Measurements from ENCODE around the gene UIMC1.

The UIMC1 gene

DNA sequence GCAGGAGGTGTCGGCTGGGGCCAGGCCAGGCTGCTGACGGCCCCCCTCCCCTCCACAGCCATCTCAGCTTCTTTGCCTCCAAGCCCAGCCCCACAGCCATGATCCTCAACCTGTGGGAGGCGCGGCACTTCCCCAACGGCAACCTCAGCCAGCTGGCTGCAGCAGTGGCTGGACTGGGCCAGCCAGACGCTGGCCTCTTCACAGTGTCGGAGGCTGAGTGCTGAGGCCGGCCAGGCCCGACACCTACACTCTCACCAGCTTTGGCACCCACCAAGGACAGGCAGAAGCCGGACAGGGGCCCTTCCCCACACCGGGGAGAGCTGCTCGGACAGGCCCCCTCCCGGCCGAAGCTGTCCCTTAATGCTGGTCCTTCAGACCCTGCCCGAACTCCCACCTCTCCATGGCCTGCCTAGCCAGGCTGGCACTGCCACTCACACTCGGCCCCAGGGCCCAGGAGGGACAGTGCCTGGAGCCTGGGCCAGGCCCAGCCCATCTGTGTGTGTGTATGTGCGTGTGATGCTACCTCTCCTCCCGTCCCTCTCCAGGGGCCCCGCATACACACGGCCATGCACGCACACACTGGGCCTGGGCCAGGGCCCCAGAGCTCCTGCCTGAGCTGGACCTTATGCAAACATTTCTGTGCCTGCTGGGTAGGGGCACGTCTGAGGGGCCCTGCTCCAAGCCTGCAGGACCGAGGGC lies 126.8 kb downstream of the UIMC1 start (continued):
- TF ChIP-seq, protein P1, sequence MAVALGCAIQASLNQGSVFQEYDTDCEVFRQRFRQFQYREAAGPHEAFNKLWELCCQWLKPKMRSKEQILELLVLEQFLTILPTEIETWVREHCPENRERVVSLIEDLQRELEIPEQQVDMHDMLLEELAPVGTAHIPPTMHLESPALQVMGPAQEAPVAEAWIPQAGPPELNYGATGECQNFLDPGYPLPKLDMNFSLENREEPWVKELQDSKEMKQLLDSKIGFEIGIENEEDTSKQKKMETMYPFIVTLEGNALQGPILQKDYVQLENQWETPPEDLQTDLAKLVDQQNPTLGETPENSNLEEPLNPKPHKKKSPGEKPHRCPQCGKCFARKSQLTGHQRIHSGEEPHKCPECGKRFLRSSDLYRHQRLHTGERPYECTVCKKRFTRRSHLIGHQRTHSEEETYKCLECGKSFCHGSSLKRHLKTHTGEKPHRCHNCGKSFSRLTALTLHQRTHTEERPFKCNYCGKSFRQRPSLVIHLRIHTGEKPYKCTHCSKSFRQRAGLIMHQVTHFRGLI (tag by site-specific recombination; IDR thresholded peaks at IDR 0.05), result no peak

DNA sequence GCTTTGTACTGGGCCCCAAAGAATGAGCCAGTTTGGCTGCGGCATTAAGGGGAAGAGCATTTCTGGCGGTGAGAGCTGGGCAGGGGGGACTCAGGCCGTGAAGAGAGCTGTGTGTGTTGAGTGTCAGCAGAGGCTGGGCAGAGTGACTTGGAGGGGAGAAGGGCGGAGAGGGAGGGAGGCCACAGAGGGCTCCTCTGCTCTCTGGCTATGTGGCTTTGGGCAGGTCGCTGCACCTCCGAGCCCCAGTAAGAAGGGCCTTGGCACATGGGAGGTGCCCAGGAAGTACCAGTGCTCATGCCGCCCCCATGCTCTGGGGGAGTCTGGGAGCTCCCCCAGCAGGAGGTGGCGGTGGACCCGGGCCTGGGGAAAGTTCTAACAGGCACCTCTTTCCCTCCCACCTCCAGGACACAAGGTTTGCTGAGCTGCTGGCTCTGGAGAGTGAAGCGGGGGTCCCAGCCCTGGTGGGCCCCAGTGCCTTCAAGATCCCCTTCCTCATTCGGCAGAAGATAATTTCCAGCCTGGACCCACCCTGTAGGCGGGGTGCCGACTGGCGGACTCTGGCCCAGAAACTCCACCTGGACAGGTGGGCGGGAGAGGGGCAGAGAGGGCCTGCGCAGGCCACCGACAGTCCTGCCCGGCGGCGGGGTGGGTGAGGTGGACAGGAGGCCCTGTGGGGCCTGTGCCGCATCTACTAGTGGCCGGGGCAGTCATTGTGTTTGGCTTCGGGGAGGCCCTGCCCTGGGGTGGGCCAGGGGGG lies 127.5 kb downstream of the UIMC1 start:
- POLR2A ChIA-PET, result no interaction called here
- H3K36me3 ChIP-seq (ENCODE audit: control insufficient read depth in 2 of 2, insufficient read depth in 1 of 2, low read length in 2 of 2), result no peaks in the 10 kb centered on the region
- no peaks in the 10 kb centered on the region for H3K9me3 ChIP-seq (ENCODE audit: control insufficient read depth, insufficient read depth, low read depth, low read length)
- no peak for TF ChIP-seq ZNF670 (tag by site-specific recombination; IDR thresholded peaks at IDR 0.05; ENCODE audit: low read depth)
- TF ChIP-seq EGR2 (tag by site-specific recombination; IDR thresholded peaks at IDR 0.05; ENCODE audit: low read depth), result no peak
- no peak for TF ChIP-seq TCF7L2 (IDR thresholded peaks at IDR 0.05; ENCODE audit: borderline replicate concordance, low read depth, low read length)
- no peak for TF ChIP-seq ZNF202 (tag by site-specific recombination; IDR thresholded peaks at IDR 0.05; ENCODE audit: borderline replicate concordance)
- TF ChIP-seq ZFHX2 (tag by site-specific recombination; conservative IDR thresholded peaks at IDR 0.05), result peak; percentile 10; the same call in 1 of the 2 replicates
- H3K4me3 ChIP-seq (ENCODE audit: low read depth, low read length), result no peak overlapping the region
- CTCF ChIA-PET, result no interaction called here
- H3K4me1 ChIP-seq (ENCODE audit: control insufficient read depth, insufficient read depth, low read length), result no peaks in the 10 kb centered on the region
- H3K27ac ChIP-seq (ENCODE audit: extremely low read depth, low read depth, low read length), result no peak overlapping the region

DNA sequence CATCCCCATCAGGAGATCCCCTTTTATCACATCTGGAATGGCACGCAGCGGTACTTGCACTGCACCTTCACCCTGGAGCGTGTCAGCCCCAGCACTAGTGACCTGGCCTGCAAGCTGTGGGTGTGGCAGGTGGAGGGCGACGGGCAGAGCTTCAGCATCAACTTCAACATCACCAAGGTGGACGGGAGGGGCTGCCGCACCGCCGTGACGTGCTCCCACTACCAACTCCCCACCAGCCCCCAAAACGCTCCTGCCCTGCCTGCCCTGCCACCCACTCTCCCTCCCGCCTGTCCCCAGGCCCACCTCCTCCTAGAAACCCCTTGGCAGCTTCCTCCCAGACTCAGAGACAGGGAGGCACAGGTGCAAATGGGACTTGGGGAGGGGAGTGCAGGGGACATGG lies 128.1 kb downstream of the UIMC1 start:
- POLR2A ChIA-PET, result no interaction called here
- TF ChIP-seq, protein P1 (tag by site-specific recombination; IDR thresholded peaks at IDR 0.05), result no peak
- TF ChIP-seq MYNN (tag by site-specific recombination; IDR thresholded peaks at IDR 0.05; ENCODE audit: borderline replicate concordance) (no peak), ZBTB20 (tag by site-specific recombination; IDR thresholded peaks at IDR 0.05) (no peak), GFI1B (tag by site-specific recombination; IDR thresholded peaks at IDR 0.05) (no peak), ZBTB7A (tag by site-specific recombination; IDR thresholded peaks at IDR 0.05; ENCODE audit: low read depth) (no peak), ZNF621 (tag by site-specific recombination; IDR thresholded peaks at IDR 0.05) (no peak), ZNF416 (tag by site-specific recombination; IDR thresholded peaks at IDR 0.05) (no peak), KLF10 (tag by site-specific recombination; IDR thresholded peaks at IDR 0.05) (no peak), ZFP3 (tag by site-specific recombination; IDR thresholded peaks at IDR 0.05; ENCODE audit: low read depth) (no peak), ZIC2 (tag by site-specific recombination; IDR thresholded peaks at IDR 0.05) (no peak), YY2 (tag by site-specific recombination; IDR thresholded peaks at IDR 0.05) (no peak), ZNF324 (tag by site-specific recombination; IDR thresholded peaks at IDR 0.05) (no peak), ZNF16 (tag by site-specific recombination; IDR thresholded peaks at IDR 0.05; ENCODE audit: low read depth) (no peak), ZNF501 (tag by site-specific recombination; IDR thresholded peaks at IDR 0.05) (no peak)
- TF ChIP-seq, protein P2, sequence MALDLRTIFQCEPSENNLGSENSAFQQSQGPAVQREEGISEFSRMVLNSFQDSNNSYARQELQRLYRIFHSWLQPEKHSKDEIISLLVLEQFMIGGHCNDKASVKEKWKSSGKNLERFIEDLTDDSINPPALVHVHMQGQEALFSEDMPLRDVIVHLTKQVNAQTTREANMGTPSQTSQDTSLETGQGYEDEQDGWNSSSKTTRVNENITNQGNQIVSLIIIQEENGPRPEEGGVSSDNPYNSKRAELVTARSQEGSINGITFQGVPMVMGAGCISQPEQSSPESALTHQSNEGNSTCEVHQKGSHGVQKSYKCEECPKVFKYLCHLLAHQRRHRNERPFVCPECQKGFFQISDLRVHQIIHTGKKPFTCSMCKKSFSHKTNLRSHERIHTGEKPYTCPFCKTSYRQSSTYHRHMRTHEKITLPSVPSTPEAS (tag by site-specific recombination; IDR thresholded peaks at IDR 0.05), result no peak
- TF ChIP-seq, protein P3, sequence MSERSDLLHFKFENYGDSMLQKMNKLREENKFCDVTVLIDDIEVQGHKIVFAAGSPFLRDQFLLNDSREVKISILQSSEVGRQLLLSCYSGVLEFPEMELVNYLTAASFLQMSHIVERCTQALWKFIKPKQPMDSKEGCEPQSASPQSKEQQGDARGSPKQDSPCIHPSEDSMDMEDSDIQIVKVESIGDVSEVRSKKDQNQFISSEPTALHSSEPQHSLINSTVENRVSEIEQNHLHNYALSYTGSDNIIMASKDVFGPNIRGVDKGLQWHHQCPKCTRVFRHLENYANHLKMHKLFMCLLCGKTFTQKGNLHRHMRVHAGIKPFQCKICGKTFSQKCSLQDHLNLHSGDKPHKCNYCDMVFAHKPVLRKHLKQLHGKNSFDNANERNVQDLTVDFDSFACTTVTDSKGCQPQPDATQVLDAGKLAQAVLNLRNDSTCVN (tag by site-specific recombination; optimal IDR thresholded peaks at IDR 0.05), result no peak
- TF ChIP-seq, protein P4, sequence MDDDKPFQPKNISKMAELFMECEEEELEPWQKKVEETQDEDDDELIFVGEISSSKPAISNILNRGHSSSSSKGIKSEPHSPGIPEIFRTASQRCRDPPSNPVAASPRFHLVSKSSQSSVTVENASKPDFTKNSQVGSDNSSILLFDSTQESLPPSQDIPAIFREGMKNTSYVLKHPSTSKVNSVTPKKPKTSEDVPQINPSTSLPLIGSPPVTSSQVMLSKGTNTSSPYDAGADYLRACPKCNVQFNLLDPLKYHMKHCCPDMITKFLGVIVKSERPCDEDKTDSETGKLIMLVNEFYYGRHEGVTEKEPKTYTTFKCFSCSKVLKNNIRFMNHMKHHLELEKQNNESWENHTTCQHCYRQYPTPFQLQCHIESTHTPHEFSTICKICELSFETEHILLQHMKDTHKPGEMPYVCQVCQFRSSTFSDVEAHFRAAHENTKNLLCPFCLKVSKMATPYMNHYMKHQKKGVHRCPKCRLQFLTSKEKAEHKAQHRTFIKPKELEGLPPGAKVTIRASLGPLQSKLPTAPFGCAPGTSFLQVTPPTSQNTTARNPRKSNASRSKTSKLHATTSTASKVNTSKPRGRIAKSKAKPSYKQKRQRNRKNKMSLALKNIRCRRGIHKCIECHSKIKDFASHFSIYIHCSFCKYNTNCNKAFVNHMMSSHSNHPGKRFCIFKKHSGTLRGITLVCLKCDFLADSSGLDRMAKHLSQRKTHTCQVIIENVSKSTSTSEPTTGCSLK (tag by site-specific recombination; IDR thresholded peaks at IDR 0.05), result no peak
- TF ChIP-seq, protein P5, sequence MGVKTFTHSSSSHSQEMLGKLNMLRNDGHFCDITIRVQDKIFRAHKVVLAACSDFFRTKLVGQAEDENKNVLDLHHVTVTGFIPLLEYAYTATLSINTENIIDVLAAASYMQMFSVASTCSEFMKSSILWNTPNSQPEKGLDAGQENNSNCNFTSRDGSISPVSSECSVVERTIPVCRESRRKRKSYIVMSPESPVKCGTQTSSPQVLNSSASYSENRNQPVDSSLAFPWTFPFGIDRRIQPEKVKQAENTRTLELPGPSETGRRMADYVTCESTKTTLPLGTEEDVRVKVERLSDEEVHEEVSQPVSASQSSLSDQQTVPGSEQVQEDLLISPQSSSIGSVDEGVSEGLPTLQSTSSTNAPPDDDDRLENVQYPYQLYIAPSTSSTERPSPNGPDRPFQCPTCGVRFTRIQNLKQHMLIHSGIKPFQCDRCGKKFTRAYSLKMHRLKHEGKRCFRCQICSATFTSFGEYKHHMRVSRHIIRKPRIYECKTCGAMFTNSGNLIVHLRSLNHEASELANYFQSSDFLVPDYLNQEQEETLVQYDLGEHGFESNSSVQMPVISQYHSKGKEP (tag by site-specific recombination; IDR thresholded peaks at IDR 0.05), result no peak

More for the DNA sequence above, 128.1 kb downstream of the UIMC1 start:
- no peak overlapping the region for H3K4me3 ChIP-seq (ENCODE audit: low read depth, low read length)
- CTCF ChIA-PET, result no interaction called here
- no peaks in the 10 kb centered on the region for H3K4me1 ChIP-seq (ENCODE audit: control insufficient read depth, insufficient read depth, low read length)
- H3K36me3 ChIP-seq (ENCODE audit: control insufficient read depth in 2 of 2, insufficient read depth in 1 of 2, low read length in 2 of 2), result no peaks in the 10 kb centered on the region
- no peak overlapping the region for H3K27ac ChIP-seq (ENCODE audit: extremely low read depth, low read depth, low read length)
- H3K9me3 ChIP-seq (ENCODE audit: control insufficient read depth, insufficient read depth, low read depth, low read length), result no peaks in the 10 kb centered on the region

All from HEK293 (cell line).